NCI-H82 treated with DMSO at 0.1 percent for 48 hours (cell line): Measurements from ENCODE around the gene TBX1.

Experiments
- DNase-seq: peaks from one replicate; lab custom pipeline; 2025; ENCODE audit not compliant: unreplicated experiment; lab: John Stamatoyannopoulos, UW

TBX1 gene

GRCh38 chr22:19751497-19752245 is 8.9 kb upstream of the TBX1 start:
- no peak for DNase-seq

- no peak for DNase-seq
Measured at GRCh38 chr22:19753090-19753842, 7.3 kb upstream of the TBX1 start.

- DNase-seq = no peak
Measured at GRCh38 chr22:19753996-19754700, 6.4 kb upstream of the TBX1 start.

GRCh38 chr22:19754701-19755144 is 5.9 kb upstream of the TBX1 start:
- DNase-seq = no peak

- DNase-seq = no peak
Measured at GRCh38 chr22:19755145-19755710, 5.3 kb upstream of the TBX1 start.

GRCh38 chr22:19755722-19756287 is 4.8 kb upstream of the TBX1 start:
- DNase-seq = no peak

- DNase-seq = peak; percentile 17
Measured at GRCh38 chr22:19756288-19757128, 4.1 kb upstream of the TBX1 start.

- DNase-seq = no peak
Measured at GRCh38 chr22:19757140-19757984, 3.2 kb upstream of the TBX1 start.

- DNase-seq = no peak
Measured at GRCh38 chr22:19757985-19758895, 2.3 kb upstream of the TBX1 start.

GRCh38 chr22:19758896-19759426 is 1.6 kb upstream of the TBX1 start:
- DNase-seq = no peak

GRCh38 chr22:19759427-19760057 is 1.0 kb upstream of the TBX1 start:
- DNase-seq = no peak

GRCh38 chr22:19760951-19761724 is 560 bp downstream of the TBX1 start:
- no peak for DNase-seq

- no peak for DNase-seq
Measured at GRCh38 chr22:19761725-19762567, 1.4 kb downstream of the TBX1 start.

- DNase-seq = no peak
Measured at GRCh38 chr22:19762568-19763457, 2.2 kb downstream of the TBX1 start.
